ENCODE data around the gene UPK3A. TPM values are rescaled to one million over a fixed set of nuclear protein-coding genes. Genes with fewer than 3 reads are reported as not detected.
"Not testable (repeated sequence)": the region's sequence is repeated elsewhere in the genome, so short reads cannot be mapped to it uniquely, and the experiment has no call there.

UPK3A gene
- total RNA-seq, 1 donor from 2014 or later = not detected

GRCh38 chr22:45254388-45254787 is 30.4 kb upstream of the UPK3A start:
- Histone ChIP-seq H3K4me3 (no peak overlapping the region), H3K36me3 (no peaks in the 10 kb centered on the region), H3K9me3 (no peaks in the 10 kb centered on the region), H3K4me1 (no peaks in the 10 kb centered on the region), H3K27me3 (no peaks in the 10 kb centered on the region), H3K27ac (no peak overlapping the region)
- no peak for TF ChIP-seq CTCF (IDR thresholded peaks at IDR 0.05)
- no peak for DNase-seq (ENCODE audit: low spot score in 2 of 2)
- intact Hi-C loops (cut with DNase I) = no loop called here

GRCh38 chr22:45254789-45255278 is 29.9 kb upstream of the UPK3A start:
- DNase-seq (ENCODE audit: low spot score in 2 of 2) = no peak
- intact Hi-C loops (cut with DNase I) = no loop called here
- Histone ChIP-seq H3K9me3 (no peaks in the 10 kb centered on the region), H3K4me1 (no peaks in the 10 kb centered on the region), H3K36me3 (no peaks in the 10 kb centered on the region), H3K27me3 (no peaks in the 10 kb centered on the region), H3K27ac (no peak overlapping the region), H3K4me3 (no peak overlapping the region)
- TF ChIP-seq CTCF (IDR thresholded peaks at IDR 0.05) = no peak

- H3K27me3 ChIP-seq; DNase-seq (ENCODE audit: low spot score in 2 of 2); H3K4me1 ChIP-seq; intact Hi-C loops (cut with DNase I); H3K4me3 ChIP-seq; H3K27ac ChIP-seq; H3K9me3 ChIP-seq; H3K36me3 ChIP-seq: not testable (repeated sequence)
These were observed 26.8 kb upstream of the UPK3A start for GRCh38 chr22:45257941-45258340.

GRCh38 chr22:45259754-45260394 is 24.9 kb upstream of the UPK3A start:
- intact Hi-C loops (cut with DNase I) = loop anchor here (5.0 kb wide), 1 partner anchor 98 kb away; the partner anchor contains the start of gene NUP50
- no peak for TF ChIP-seq CTCF (IDR thresholded peaks at IDR 0.05)
- no peak overlapping the region for H3K4me3 ChIP-seq
- DNase-seq (ENCODE audit: low spot score in 2 of 2) = no peak
- H3K9me3 ChIP-seq = no peaks in the 10 kb centered on the region
- peaks cover 0 to 4% of the 10 kb centered on the region in 2 donors for H3K4me1 ChIP-seq
- no peaks in the 10 kb centered on the region for H3K27me3 ChIP-seq
- H3K27ac ChIP-seq = no peak overlapping the region
- no peaks in the 10 kb centered on the region for H3K36me3 ChIP-seq

- H3K4me3 ChIP-seq; DNase-seq (ENCODE audit: low spot score in 2 of 2); H3K9me3 ChIP-seq; H3K27me3 ChIP-seq; H3K36me3 ChIP-seq; H3K4me1 ChIP-seq; H3K27ac ChIP-seq: not testable (repeated sequence)
- intact Hi-C loops (cut with DNase I) = loop anchor here (5.0 kb wide), 1 partner anchor 98 kb away; the partner anchor contains the start of gene NUP50
These were observed 24.4 kb upstream of the UPK3A start for GRCh38 chr22:45260395-45260759.

- DNase-seq (ENCODE audit: low spot score in 2 of 2) = no peak
- H3K4me3 ChIP-seq = no peak overlapping the region
- no peaks in the 10 kb centered on the region for H3K27me3 ChIP-seq
- no peaks in the 10 kb centered on the region for H3K9me3 ChIP-seq
- no peak for TF ChIP-seq CTCF (IDR thresholded peaks at IDR 0.05)
- intact Hi-C loops (cut with DNase I) = loop anchor here (5.0 kb wide), 1 partner anchor 99 kb away; the partner anchor contains the start of gene NUP50
- no peaks in the 10 kb centered on the region for H3K36me3 ChIP-seq
- no peak overlapping the region for H3K27ac ChIP-seq
- peaks cover 0 to 4% of the 10 kb centered on the region in 2 donors for H3K4me1 ChIP-seq
These were observed 23.2 kb upstream of the UPK3A start for GRCh38 chr22:45261407-45262088.
